Cardiac septum (tissue), 1 donor: ENCODE results near the gene R3HCC1L. TPM values are rescaled to one million over a fixed set of nuclear protein-coding genes. Genes with fewer than 3 reads are reported as not detected.
"Not testable (repeated sequence)": the region's sequence is repeated elsewhere in the genome, so short reads cannot be mapped to it uniquely, and the experiment has no call there.

Experiments used
- DNase-seq: peaks from one replicate; pipeline ENCODE4 v3.0.0-alpha.2; 2020; ENCODE audit warnings: low spot score
- intact Hi-C: fragments of 100-400 bp; cut with DNase I; formaldehyde crosslinking; loops from one replicate; pipeline ENCODE4 v1.14.0; 2022
- total RNA-seq: library from RNA; stranded (reverse); fragmentation: NEBNext Ultra II Directional; extraction: Animal tissue kit (Norgen Biotek cat#: 25700); gene quantifications from one replicate; pipeline ENCODE4 v1.2.1, GENCODE V29; 2021
- donor health status: DM: no; HTN: no; CAD: no.

Gene R3HCC1L
- total RNA-seq, 1 donor from 2014 or later, result 6.8 TPM

GRCh38 chr10:98125940-98126631 lies 8.4 kb upstream of the R3HCC1L start:
- intact Hi-C loops, result no loop called here
- DNase-seq, result no peak

- intact Hi-C loops, result no loop called here
- DNase-seq, result no peak
Measured at GRCh38 chr10:98128802-98129201, 5.7 kb upstream of the R3HCC1L start.

- DNase-seq, result no peak
- intact Hi-C loops, result no loop called here
Measured at GRCh38 chr10:98131619-98132018, 2.8 kb upstream of the R3HCC1L start.

GRCh38 chr10:98133075-98133752 lies 1.2 kb upstream of the R3HCC1L start:
- DNase-seq, intact Hi-C loops: not testable (repeated sequence)

GRCh38 chr10:98134117-98134430 lies 383 bp upstream of the R3HCC1L start:
- intact Hi-C loops, result no loop called here

GRCh38 chr10:98135222-98135899 lies 904 bp downstream of the R3HCC1L start:
- no peak for DNase-seq
- intact Hi-C loops, result no loop called here

More at GRCh38 chr10:98134117-98134430, 383 bp upstream of the R3HCC1L start:
- DNase-seq, result no peak

GRCh38 chr10:98136775-98137174 lies 2.3 kb downstream of the R3HCC1L start:
- intact Hi-C loops, DNase-seq: not testable (repeated sequence)

- no peak for DNase-seq
- intact Hi-C loops, result no loop called here
Measured at GRCh38 chr10:98138031-98138430, 3.6 kb downstream of the R3HCC1L start.

GRCh38 chr10:98139431-98139830 lies 5.0 kb downstream of the R3HCC1L start:
- intact Hi-C loops, result no loop called here
- no peak for DNase-seq

GRCh38 chr10:98141484-98142073 lies 7.1 kb downstream of the R3HCC1L start:
- DNase-seq, result no peak
- intact Hi-C loops, result no loop called here

GRCh38 chr10:98144985-98145384 lies 10.5 kb downstream of the R3HCC1L start:
- DNase-seq, result no peak
- intact Hi-C loops, result no loop called here

GRCh38 chr10:98149858-98150257 lies 15.4 kb downstream of the R3HCC1L start:
- no peak for DNase-seq
- intact Hi-C loops, result no loop called here

GRCh38 chr10:98150544-98150943 lies 16.1 kb downstream of the R3HCC1L start:
- DNase-seq, result no peak
- intact Hi-C loops, result no loop called here

- not testable (repeated sequence) for DNase-seq
Measured at GRCh38 chr10:98152778-98153177, 18.3 kb downstream of the R3HCC1L start.

GRCh38 chr10:98153213-98153958 lies 18.9 kb downstream of the R3HCC1L start:
- DNase-seq, intact Hi-C loops: not testable (repeated sequence)

More at GRCh38 chr10:98152778-98153177, 18.3 kb downstream of the R3HCC1L start:
- intact Hi-C loops, result not testable (repeated sequence)

GRCh38 chr10:98154076-98154475 lies 19.6 kb downstream of the R3HCC1L start:
- DNase-seq, result no peak
- intact Hi-C loops, result no loop called here

- intact Hi-C loops, result no loop called here
Measured at GRCh38 chr10:98158576-98158975, 24.1 kb downstream of the R3HCC1L start.

GRCh38 chr10:98163941-98164340 lies 29.5 kb downstream of the R3HCC1L start:
- intact Hi-C loops, result no loop called here
- no peak for DNase-seq

More at GRCh38 chr10:98158576-98158975, 24.1 kb downstream of the R3HCC1L start:
- no peak for DNase-seq

GRCh38 chr10:98167191-98167590 lies 32.7 kb downstream of the R3HCC1L start:
- intact Hi-C loops, result no loop called here
- no peak for DNase-seq

GRCh38 chr10:98168147-98168546 lies 33.7 kb downstream of the R3HCC1L start:
- DNase-seq, result no peak
- intact Hi-C loops, result no loop called here
